Hepatocyte (in vitro differentiated cells): ENCODE results near the gene ZNF385D. TPM values are rescaled to one million over a fixed set of nuclear protein-coding genes. Genes with fewer than 3 reads are reported as not detected.

Experiments
- DNase-seq: peaks from one replicate; pipeline ENCODE4 v3.0.0-alpha.2; 2016; ENCODE audit warnings: low spot score
- H2AFZ ChIP-seq: fragments of 200-600 bp; sonication (generic); 2 replicates; pipeline ENCODE4 v1.6.0; 2016; ENCODE audit warnings: antibody characterized with exemption, mild to moderate bottlenecking
- H3K27ac ChIP-seq: fragments of 200-600 bp; sonication (generic); 2 replicates; pipeline ENCODE4 v1.5.1; 2016; ENCODE audit warnings: mild to moderate bottlenecking
- H3K27me3 ChIP-seq: fragments of 200-600 bp; sonication (generic); 2 replicates; pipeline ENCODE4 v1.6.1; 2016
- H3K36me3 ChIP-seq: fragments of 200-600 bp; sonication (generic); replicated peaks from 2 replicates; pipeline ENCODE4 v1.5.1; 2016; ENCODE audit warnings: low read depth; ENCODE audit not compliant: insufficient read depth
- H3K4me1 ChIP-seq: fragments of 200-600 bp; sonication (generic); 2 replicates; pipeline ENCODE4 v1.5.1; 2016; ENCODE audit warnings: mild to moderate bottlenecking, moderate library complexity; ENCODE audit not compliant: insufficient read depth
- H3K4me2 ChIP-seq: fragments of 200-600 bp; sonication (generic); 2 replicates; pipeline ENCODE4 v1.6.0; 2016
- H3K4me3 ChIP-seq: fragments of 200-600 bp; sonication (generic); 2 replicates; pipeline ENCODE4 v1.5.1; 2016; ENCODE audit warnings: mild to moderate bottlenecking
- H3K79me2 ChIP-seq: fragments of 200-600 bp; sonication (generic); 2 replicates; pipeline ENCODE4 v1.6.0; 2017; ENCODE audit warnings: mild to moderate bottlenecking
- H3K9me2 ChIP-seq: fragments of 200-600 bp; sonication (generic); replicated peaks from 2 replicates; pipeline ENCODE4 v1.6.0; 2017; ENCODE audit warnings: mild to moderate bottlenecking; ENCODE audit not compliant: insufficient read depth
- H3K9me3 ChIP-seq: fragments of 200-600 bp; sonication (generic); 2 replicates; pipeline ENCODE4 v1.5.1; 2016; ENCODE audit warnings: low read depth, mild to moderate bottlenecking
- H4K20me1 ChIP-seq: fragments of 200-600 bp; sonication (generic); 2 replicates; pipeline ENCODE4 v1.6.0; 2016; ENCODE audit warnings: mild to moderate bottlenecking; ENCODE audit not compliant: insufficient read depth, poor library complexity, severe bottlenecking
- EZH2 ChIP-seq: fragments of 200-600 bp; sonication (generic); IDR thresholded peaks from 2 replicates; pipeline ENCODE4 v1.6.1; 2016; ENCODE audit warnings: antibody characterized with exemption, mild to moderate bottlenecking, borderline replicate concordance
- EZH2phosphoT487 ChIP-seq: fragments of 200-600 bp; sonication (generic); IDR thresholded peaks from one replicate; pipeline ENCODE4 v1.6.1; 2018; ENCODE audit warnings: antibody characterized with exemption, mild to moderate bottlenecking, low read depth, moderate library complexity; ENCODE audit not compliant: unreplicated experiment, severe bottlenecking
- WGBS: methylation state at CpG from one replicate; pipeline ENCODE4 v1.1.6; 2016; ENCODE audit warnings: low lambda C conversion rate; ENCODE audit errors: missing lambda C conversion rate; 5-methylcytosine and 5-hydroxymethylcytosine counted together
- polyA plus RNA-seq: library from polyadenylated mRNA; unstranded; fragments of >200 nt; fragmentation: Nextera tagmentation; extraction: Ambion mirVana; gene quantifications from 2 replicates; pipeline ENCODE4 v1.2.1, GENCODE V29; 2016
- total RNA-seq: library from RNA; depleted of rRNA; stranded (reverse); fragments of >200 nt; gene quantifications from 2 replicates; pipeline ENCODE4 v1.2.3, GENCODE V29; 2014
- TF ChIP-seq, protein P1 (sequence below): fragments of 200-600 bp; sonication (generic); IDR thresholded peaks from 2 replicates; pipeline ENCODE4 v1.5.1; 2016; ENCODE audit warnings: antibody characterized with exemption, mild to moderate bottlenecking; ENCODE audit not compliant: poor library complexity

The ZNF385D gene
- total and polyA plus RNA-seq, 2 experiments from 2014 or later, result 4.9 to 7.4 TPM

GRCh38 chr3:21433751-21434150 lies 317.3 kb downstream of the ZNF385D start:
- no peak overlapping the region for H3K27ac ChIP-seq
- H3K4me3 ChIP-seq, result no peak overlapping the region
- H3K27me3 ChIP-seq, result no peaks in the 10 kb centered on the region
- H3K79me2 ChIP-seq, result no peaks in the 10 kb centered on the region
- no peak overlapping the region for H3K4me2 ChIP-seq
- H2AFZ ChIP-seq, result no peak overlapping the region
- no peaks in the 10 kb centered on the region for H3K4me1 ChIP-seq
- no peaks in the 10 kb centered on the region for H3K36me3 ChIP-seq
- no peaks in the 10 kb centered on the region for H3K9me3 ChIP-seq
- TF ChIP-seq EZH2phosphoT487 (no peak), EZH2 (no peak)
- TF ChIP-seq, protein P1, sequence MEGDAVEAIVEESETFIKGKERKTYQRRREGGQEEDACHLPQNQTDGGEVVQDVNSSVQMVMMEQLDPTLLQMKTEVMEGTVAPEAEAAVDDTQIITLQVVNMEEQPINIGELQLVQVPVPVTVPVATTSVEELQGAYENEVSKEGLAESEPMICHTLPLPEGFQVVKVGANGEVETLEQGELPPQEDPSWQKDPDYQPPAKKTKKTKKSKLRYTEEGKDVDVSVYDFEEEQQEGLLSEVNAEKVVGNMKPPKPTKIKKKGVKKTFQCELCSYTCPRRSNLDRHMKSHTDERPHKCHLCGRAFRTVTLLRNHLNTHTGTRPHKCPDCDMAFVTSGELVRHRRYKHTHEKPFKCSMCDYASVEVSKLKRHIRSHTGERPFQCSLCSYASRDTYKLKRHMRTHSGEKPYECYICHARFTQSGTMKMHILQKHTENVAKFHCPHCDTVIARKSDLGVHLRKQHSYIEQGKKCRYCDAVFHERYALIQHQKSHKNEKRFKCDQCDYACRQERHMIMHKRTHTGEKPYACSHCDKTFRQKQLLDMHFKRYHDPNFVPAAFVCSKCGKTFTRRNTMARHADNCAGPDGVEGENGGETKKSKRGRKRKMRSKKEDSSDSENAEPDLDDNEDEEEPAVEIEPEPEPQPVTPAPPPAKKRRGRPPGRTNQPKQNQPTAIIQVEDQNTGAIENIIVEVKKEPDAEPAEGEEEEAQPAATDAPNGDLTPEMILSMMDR, result no peak
- H3K9me2 ChIP-seq, result no peaks in the 10 kb centered on the region
- no peaks in the 10 kb centered on the region for H4K20me1 ChIP-seq
- 91% methylated on average over 6 of the region's 6 CpGs for WGBS
- no peak for DNase-seq

GRCh38 chr3:21426920-21427319 lies 324.1 kb downstream of the ZNF385D start:
- Histone ChIP-seq H3K4me2 (no peak overlapping the region), H3K36me3 (no peaks in the 10 kb centered on the region), H3K9me3 (no peaks in the 10 kb centered on the region), H3K4me3 (no peak overlapping the region), H2AFZ (no peak overlapping the region), H4K20me1 (no peaks in the 10 kb centered on the region), H3K27ac (no peak overlapping the region), H3K4me1 (no peaks in the 10 kb centered on the region), H3K79me2 (no peaks in the 10 kb centered on the region), H3K27me3 (no peaks in the 10 kb centered on the region), H3K9me2 (no peaks in the 10 kb centered on the region)
- TF ChIP-seq, protein P1, result no peak
- no peak for TF ChIP-seq EZH2
- no peak for TF ChIP-seq EZH2phosphoT487
- no peak for DNase-seq
- 83% methylated on average over 4 of the region's 4 CpGs for WGBS

DNA sequence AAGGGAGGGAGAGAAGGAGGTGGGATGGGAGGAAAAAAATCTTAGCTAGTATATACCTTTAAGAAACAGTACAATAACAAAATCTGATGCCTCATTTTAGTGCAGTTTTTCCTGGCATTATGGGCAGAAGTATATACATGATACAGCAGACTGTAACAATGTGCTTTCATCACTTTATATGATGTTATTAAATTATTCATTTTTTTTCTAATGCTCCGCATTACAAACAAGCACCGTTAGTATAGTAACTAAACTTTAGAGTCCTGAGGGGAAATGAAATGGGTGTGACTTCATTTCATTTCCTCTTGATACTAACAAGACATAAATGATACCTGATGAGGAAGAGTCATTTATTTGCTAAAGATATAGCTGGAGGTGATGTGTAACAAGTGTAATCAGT lies 325.3 kb downstream of the ZNF385D start:
- no peaks in the 10 kb centered on the region for H3K27me3 ChIP-seq
- no peaks in the 10 kb centered on the region for H3K79me2 ChIP-seq
- 69% methylated on average over 2 of the region's 2 CpGs for WGBS

More for the DNA sequence above, 325.3 kb downstream of the ZNF385D start:
- H3K4me2 ChIP-seq, result no peak overlapping the region
- no peaks in the 10 kb centered on the region for H3K9me3 ChIP-seq
- DNase-seq, result no peak
- no peak overlapping the region for H3K4me3 ChIP-seq
- H3K4me1 ChIP-seq, result no peaks in the 10 kb centered on the region
- no peak for TF ChIP-seq EZH2
- TF ChIP-seq, protein P1, result no peak
- no peak for TF ChIP-seq EZH2phosphoT487
- H4K20me1 ChIP-seq, result no peaks in the 10 kb centered on the region
- no peaks in the 10 kb centered on the region for H3K9me2 ChIP-seq
- H2AFZ ChIP-seq, result no peak overlapping the region
- H3K36me3 ChIP-seq, result no peaks in the 10 kb centered on the region
- no peak overlapping the region for H3K27ac ChIP-seq
